Tongue (tissue), 2 donors: ENCODE results near the gene MAPK4. TPM values are rescaled to one million over a fixed set of nuclear protein-coding genes. Genes with fewer than 3 reads are reported as not detected.
A peak's percentile ranks its signal among the peaks of the same experiment; 100 is the strongest.
"Not testable (repeated sequence)": the region's sequence is repeated elsewhere in the genome, so short reads cannot be mapped to it uniquely, and the experiment has no call there.

Experiments used
- DNase-seq: peaks from one replicate; pipeline ENCODE4 v3.0.0-alpha.2; 2015
- total RNA-seq: library from RNA; depleted of rRNA; stranded (reverse); fragments of >200 nt; gene quantifications from one replicate; pipeline ENCODE4 v1.2.3, GENCODE V29; 2014

Gene MAPK4
- 5.2 TPM for total RNA-seq

GRCh38 chr18:50559752-50560680 lies at the start of gene MAPK4:
MAPK4 (plus strand) TSS chr18:50560087; CDS start chr18:50663959, 103,872 bp downstream.
- DNase-seq = peak; percentile 73

DNA sequence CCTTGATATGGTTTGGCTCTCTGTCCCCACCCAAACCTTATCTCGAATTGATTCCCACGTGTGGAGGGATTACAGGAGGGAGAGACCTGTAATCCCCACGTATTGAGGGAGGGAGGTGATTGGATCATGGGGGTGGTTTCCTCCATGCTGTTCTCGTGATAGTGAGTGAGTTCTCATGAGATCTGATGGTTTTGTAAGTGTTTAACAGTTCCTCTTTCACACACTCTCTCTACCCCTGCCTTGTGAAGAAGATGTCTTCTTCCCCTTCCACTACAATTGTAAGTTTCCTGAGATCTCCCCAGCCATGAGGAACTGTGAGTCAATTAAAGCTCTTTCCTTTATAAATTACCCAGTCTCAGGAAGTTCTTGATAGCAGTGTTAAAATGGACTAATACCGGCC lies 42.6 kb upstream of the MAPK4 start:
- not testable (repeated sequence) for DNase-seq

DNA sequence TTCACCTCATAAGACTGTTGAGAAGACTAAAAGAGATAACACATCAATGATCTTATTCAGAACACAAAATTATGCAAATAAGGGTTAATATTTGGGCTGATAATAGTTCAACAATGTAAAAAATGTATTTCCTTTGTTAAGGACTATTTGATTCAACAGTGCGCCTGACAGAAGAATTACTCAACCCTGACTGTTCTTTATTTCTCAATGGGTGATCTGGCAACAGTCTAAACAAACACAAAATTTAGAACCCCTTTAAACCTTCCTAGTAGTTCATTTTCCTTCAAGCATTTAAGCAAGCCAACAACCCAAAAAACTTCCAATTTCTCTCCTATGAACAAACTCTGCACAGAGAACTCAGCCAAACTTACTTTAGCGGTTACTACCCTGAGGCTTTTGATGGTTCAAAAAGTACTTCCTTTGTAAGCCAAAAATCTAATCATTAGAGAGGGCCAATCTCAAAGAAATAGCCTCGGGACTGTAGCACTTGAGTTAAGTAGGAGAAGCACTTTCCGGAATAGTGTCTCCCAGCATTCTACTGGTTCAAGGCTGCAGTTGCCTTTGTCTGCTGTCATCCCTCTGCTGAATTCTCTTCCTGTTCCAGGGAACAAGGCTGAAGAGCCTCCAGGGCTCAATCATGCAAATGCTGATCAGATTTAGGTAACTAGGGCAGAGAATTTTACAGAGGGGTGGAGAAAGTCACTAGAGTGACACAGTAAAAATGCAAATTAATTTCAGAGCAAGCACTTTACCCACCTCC lies 40.9 kb upstream of the MAPK4 start:
- no peak for DNase-seq

GRCh38 chr18:50523165-50523564 lies 36.7 kb upstream of the MAPK4 start:
- no peak for DNase-seq

DNA sequence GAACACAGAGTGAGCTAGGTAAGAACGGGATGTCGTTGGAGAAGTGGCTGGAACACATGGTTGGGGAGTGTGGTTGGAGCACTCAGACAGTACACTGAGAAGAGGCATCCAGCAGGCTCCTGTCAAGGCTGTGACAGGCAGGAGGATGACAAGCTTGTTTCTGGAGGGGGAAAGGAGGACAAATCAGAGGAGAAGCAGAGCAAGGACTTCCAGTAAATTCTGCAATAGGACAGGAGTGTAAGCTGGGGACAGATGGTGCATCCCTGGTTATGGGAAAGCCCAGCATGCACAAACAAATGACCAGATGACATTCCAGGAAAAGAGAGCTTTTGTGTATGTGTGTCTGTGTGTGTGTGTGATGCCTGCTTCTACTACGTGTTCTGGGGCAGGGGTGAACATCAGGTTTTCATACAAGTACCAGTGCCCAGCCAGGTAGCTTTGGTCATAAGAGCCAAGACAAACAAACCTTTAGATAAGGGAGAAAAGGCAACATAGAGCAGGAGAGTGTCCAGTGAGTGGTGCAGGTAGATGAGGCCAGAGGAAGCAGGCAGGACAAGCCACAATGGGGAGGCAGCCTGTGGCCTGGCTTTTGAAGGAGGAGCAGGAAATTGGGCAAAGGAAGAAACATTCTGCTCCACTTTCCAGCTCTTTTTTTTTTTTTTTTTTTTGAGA lies 32.1 kb upstream of the MAPK4 start:
- DNase-seq = no peak

GRCh38 chr18:50528806-50529205 lies 31.1 kb upstream of the MAPK4 start:
- DNase-seq = no peak

DNA sequence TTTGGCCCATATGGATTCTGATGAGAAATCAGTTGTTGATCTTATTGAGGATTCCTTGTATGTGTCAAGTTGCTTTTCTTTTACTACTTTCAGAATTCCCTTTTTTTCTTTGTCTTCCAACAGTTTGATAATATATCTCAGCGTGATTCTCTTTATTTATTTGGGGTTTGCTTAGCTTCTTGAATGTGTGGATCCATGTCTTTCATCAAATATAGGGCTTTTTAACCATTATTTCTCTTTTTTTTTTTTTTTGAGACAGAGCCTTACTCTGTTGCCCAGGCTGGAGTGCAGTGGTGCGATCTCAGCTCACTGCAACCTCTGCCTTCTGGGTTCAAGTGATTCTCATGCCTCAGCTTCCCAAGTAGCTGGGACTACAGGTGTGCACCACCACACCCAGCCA lies 26.1 kb upstream of the MAPK4 start:
- DNase-seq = not testable (repeated sequence)

GRCh38 chr18:50544476-50544875 lies 15.4 kb upstream of the MAPK4 start:
- not testable (repeated sequence) for DNase-seq

DNA sequence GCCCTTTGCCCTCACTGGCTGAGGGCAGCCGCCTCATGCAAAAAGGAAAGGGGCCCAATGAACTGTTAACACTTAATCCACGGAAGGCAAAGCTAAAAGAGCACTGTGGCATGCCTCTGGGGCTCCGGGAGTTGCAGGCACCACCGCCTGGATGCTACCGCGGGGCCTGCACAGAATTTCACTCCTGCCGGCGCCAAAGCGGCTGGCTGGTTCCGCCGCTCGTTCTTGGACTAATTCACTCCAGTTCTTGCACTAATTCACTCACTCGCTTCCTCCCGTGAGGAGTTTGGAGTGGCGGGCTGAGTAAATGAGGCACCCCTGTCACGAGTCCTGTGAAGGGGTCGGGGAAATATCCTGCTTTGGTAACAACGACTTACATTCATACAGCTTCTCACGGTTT lies 14.0 kb upstream of the MAPK4 start:
- DNase-seq = no peak

GRCh38 chr18:50548160-50548559 lies 11.7 kb upstream of the MAPK4 start:
- DNase-seq = no peak

DNA sequence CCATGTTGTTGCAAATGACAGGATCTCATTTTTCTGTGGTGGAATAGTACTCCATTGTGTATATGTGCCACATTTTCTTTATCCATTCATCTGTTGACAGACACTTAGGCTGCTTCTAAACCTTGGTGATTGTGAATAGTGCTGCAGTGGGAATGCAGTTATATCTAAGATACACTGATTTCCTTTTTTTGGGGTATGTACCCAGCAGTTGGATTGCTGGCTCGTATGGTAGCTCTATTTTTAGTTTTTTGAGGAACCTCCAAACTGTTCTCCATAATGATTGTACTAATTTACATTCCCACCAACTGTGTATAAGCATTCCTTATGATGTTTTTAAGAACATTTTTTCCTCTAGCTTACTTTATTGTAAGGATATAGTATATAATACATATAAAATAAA lies 8.2 kb upstream of the MAPK4 start:
- DNase-seq = not testable (repeated sequence)

- DNase-seq = no peak
Observed at GRCh38 chr18:50558157-50558556, 1.7 kb upstream of the MAPK4 start.

DNA sequence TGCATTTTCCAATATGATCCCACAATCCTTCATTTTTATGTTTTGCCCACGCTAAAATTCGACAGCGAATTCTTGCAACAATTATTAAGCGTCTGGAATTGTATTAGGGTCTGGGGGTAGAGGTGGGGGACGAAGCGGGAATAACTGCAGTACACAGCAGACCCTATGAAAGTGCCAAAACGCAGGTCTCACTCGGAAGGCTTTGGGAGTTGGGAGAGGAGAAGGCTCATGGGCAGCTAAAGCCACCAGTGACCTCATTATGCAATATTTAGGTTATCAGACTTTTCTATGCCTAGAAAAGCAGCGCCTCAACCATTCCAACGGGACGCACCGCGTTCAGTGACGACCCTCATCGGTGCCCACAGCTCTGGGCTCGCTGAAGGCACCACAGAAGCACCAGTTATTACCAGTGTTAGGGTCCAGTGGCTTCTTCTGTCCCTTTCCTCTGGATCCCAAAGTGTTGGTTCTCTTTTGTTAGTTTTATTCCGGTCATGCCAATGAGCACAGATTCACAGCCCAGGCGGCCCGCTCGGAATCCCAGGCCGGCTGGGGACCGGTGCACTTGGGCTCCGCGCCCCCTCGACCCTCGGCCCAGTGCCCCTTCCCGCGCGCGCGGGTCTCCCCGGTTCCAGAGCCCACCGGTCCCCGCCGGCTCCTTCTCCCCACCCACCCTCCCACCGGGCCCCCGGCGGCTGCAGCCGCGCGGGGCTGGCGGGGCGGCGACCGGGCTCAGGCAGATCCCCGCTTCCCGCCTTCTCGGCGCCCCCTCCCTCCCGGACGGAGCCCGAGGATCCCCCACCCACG lies 737 bp upstream of the MAPK4 start:
- DNase-seq = no peak

- DNase-seq = peak; percentile 8
Observed at GRCh38 chr18:50560681-50561629, 1.1 kb downstream of the MAPK4 start.

DNA sequence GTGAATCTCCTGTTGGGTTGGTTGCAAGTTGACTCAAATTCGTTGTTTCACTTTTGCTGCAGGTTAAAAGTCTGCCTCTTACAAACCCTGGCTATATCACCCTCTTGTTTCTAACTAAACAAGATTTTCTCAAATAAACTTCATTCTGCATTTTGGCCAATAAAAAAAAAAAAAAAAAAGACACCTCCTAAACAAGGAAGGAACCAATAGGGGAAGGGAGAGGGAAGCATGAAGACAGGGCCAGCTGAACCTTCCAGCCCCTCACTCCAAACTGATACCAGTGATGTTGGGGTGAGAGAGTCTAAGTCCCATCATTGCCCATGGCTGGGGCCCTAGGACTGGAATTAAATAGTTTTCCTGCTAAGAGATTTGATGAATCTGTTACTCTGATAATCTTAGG lies 2.4 kb downstream of the MAPK4 start:
- DNase-seq = not testable (repeated sequence)

DNA sequence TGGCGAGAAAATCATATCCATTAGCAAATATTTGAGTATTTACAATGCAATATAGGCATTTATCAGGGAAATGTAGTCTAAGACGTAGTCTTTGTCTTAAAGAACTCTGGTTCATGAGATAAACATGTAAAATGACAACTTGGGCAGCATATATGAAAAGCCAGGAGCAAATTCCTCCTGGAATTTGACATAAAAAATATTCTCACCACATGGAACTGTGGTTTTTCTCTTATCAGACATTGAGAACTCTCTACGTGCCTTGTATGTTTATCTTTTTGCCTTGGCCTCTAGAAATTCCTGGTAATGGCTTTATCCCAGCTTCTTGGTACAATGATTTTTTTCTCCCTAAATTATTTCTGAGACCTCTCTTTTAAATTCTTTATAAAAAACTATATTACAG lies 2.8 kb downstream of the MAPK4 start:
- no peak for DNase-seq

DNA sequence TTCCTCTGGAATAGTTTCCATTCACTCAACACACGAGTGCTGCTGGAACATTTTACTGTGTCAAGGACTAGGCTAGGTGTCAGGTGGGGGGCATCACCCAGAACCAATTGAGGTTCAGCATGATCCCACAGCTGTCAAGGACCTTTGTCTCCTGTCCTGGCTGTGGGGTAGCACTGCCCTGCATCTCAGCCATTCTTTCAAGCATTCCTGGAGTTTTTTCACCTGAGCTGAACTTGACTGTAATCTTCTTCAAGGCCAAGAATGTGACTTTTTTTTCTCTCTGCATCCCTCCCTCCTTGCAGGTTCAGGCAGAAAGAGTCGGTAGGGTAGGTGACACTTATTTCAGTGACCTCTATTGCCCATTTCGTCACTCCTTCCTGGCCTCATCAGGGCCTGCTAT lies 3.5 kb downstream of the MAPK4 start:
- DNase-seq = no peak

DNA sequence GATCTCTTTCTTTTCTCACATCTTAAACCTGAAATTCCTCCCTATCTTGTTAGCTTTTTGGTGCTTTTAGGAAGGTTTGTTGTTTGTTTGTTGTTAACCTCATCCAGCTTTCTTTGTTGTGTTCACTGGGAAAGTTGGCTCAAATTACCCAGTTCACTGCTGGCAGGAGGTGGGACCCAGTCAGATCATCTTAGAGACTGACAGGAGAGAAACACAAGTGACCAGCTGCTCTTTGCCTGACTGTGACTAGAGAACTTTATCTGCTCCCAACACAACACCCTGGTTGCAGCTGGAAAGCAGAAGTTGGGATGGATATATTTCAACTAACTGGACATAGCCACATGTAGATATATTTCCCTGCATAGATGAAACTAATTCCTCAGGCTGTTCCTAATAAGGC lies 10.0 kb downstream of the MAPK4 start:
- DNase-seq = peak; percentile 12

- DNase-seq = no peak
Observed at GRCh38 chr18:50571606-50572005, 11.7 kb downstream of the MAPK4 start.

- not testable (repeated sequence) for DNase-seq
Observed at GRCh38 chr18:50573196-50573595, 13.3 kb downstream of the MAPK4 start.

- DNase-seq = no peak
Observed at GRCh38 chr18:50573679-50574078, 13.8 kb downstream of the MAPK4 start.
